Astrocyte of the cerebellum (primary cell): ENCODE results near the gene CHN1.

Experiments
- DNase-seq: peaks from one replicate; pipeline ENCODE4 v3.0.0-alpha.2; 2011; ENCODE audit warnings: low read depth
- H3K4me3 ChIP-seq: 2 replicates; pipeline ENCODE4 v1.5.1; 2011; ENCODE audit warnings: mild to moderate bottlenecking, low read depth, low read length, moderate library complexity
- CTCF ChIP-seq: IDR thresholded peaks from 2 replicates; pipeline ENCODE4 v1.5.1; 2012; ENCODE audit warnings: low read length, low read depth, moderate library complexity, mild to moderate bottlenecking; ENCODE audit errors: missing control alignments
- in situ Hi-C: cut with HindIII; loops from 2 replicates; pipeline ENCODE4 v1.10.0; 2017; ENCODE audit warnings: low sequenced_read_pairs

The CHN1 gene

GRCh38 chr2:175002547-175003274, 2.5 kb downstream of the CHN1 start:
- TF ChIP-seq CTCF: no peak
- DNase-seq: no peak
- in situ Hi-C loops: no loop called here
- H3K4me3 ChIP-seq: no peak overlapping the region

- H3K4me3 ChIP-seq: no peak overlapping the region
- TF ChIP-seq CTCF: no peak
Measured at GRCh38 chr2:175001566-175001965, 3.6 kb downstream of the CHN1 start.

GRCh38 chr2:174997110-174997509, 8.1 kb downstream of the CHN1 start:
- no peak for DNase-seq
- TF ChIP-seq CTCF: no peak
- H3K4me3 ChIP-seq: no peak overlapping the region
- in situ Hi-C loops: no loop called here

More at GRCh38 chr2:175001566-175001965, 3.6 kb downstream of the CHN1 start:
- in situ Hi-C loops: no loop called here
- no peak for DNase-seq

- no peak for TF ChIP-seq CTCF
- no peak for DNase-seq
- H3K4me3 ChIP-seq: no peak overlapping the region
- in situ Hi-C loops: no loop called here
Measured at GRCh38 chr2:174996622-174997021, 8.6 kb downstream of the CHN1 start.

- no peak overlapping the region for H3K4me3 ChIP-seq
- TF ChIP-seq CTCF: no peak
- DNase-seq: no peak
- in situ Hi-C loops: no loop called here
Measured at GRCh38 chr2:174994381-174994780, 10.8 kb downstream of the CHN1 start.

GRCh38 chr2:174992886-174993285, 12.3 kb downstream of the CHN1 start:
- in situ Hi-C loops: no loop called here
- no peak for DNase-seq
- TF ChIP-seq CTCF: no peak
- H3K4me3 ChIP-seq: no peak overlapping the region
